CD4-positive, alpha-beta T cell treated with Interleukin-6 for 4 hours (primary cell): ENCODE results near the gene TKFC.
A peak's percentile ranks its signal among the peaks of the same experiment; 100 is the strongest.

ENCODE experiments used
- DNase-seq: peaks from one replicate; pipeline ENCODE4 v3.0.0-alpha.2; 2020; ENCODE audit warnings: mixed read lengths

Gene TKFC

GRCh38 chr11:61325649-61326414, 7.2 kb upstream of the TKFC start:
- no peak for DNase-seq

GRCh38 chr11:61327669-61328071, 5.4 kb upstream of the TKFC start:
- no peak for DNase-seq

- no peak for DNase-seq
Measured at GRCh38 chr11:61328351-61328750, 4.7 kb upstream of the TKFC start.

- no peak for DNase-seq
Measured at GRCh38 chr11:61329871-61330270, 3.2 kb upstream of the TKFC start.

- DNase-seq, result no peak
Measured at GRCh38 chr11:61331651-61332050, 1.4 kb upstream of the TKFC start.

- DNase-seq, result no peak
Measured at GRCh38 chr11:61332281-61332796, 689 bp upstream of the TKFC start.

- no peak for DNase-seq
Measured at GRCh38 chr11:61333550-61334433, 764 bp downstream of the TKFC start.

GRCh38 chr11:61334434-61335354, 1.7 kb downstream of the TKFC start:
- DNase-seq, result no peak

GRCh38 chr11:61335355-61335710, 2.3 kb downstream of the TKFC start:
- no peak for DNase-seq

- peak; percentile 87 for DNase-seq
Measured at GRCh38 chr11:61336171-61336935, 3.3 kb downstream of the TKFC start.

GRCh38 chr11:61337706-61338470, 4.9 kb downstream of the TKFC start:
- no peak for DNase-seq

GRCh38 chr11:61338783-61339489, 5.9 kb downstream of the TKFC start:
- no peak for DNase-seq

- no peak for DNase-seq
Measured at GRCh38 chr11:61339490-61339878, 6.5 kb downstream of the TKFC start.

GRCh38 chr11:61340979-61341378, 8.0 kb downstream of the TKFC start:
- DNase-seq, result no peak

GRCh38 chr11:61341706-61342105, 8.7 kb downstream of the TKFC start:
- DNase-seq, result no peak

- no peak for DNase-seq
Measured at GRCh38 chr11:61342207-61342803, 9.3 kb downstream of the TKFC start.

- DNase-seq, result no peak
Measured at GRCh38 chr11:61343792-61344745, 11.0 kb downstream of the TKFC start.

- DNase-seq, result no peak
Measured at GRCh38 chr11:61345170-61345610, 12.2 kb downstream of the TKFC start.
